Panc1 (cell line): Measurements from ENCODE around the gene ATP9A. TPM values are rescaled to one million over a fixed set of nuclear protein-coding genes. Genes with fewer than 3 reads are reported as not detected.
"Not testable (repeated sequence)": the region's sequence is repeated elsewhere in the genome, so short reads cannot be mapped to it uniquely, and the experiment has no call there.

Experiments used
- ATAC-seq: fragments of 200-7000 bp; cut with Tn5 transposase; 2 replicates; pipeline ENCODE4 v1.9.1; 2020; ENCODE audit warnings: mild to moderate bottlenecking, moderate library complexity
- BruUV-seq: library from RNA; stranded (reverse); fragments of 400-500 nt; replicated peaks from 2 replicates; lab custom pipeline; 2021; lab: Mats Ljungman, UMichigan
- CTCF ChIA-PET: fragments of 300-600 bp; sonication (Branson Sonifier 250); formaldehyde crosslinking; loops from one replicate; lab custom pipeline; 2022; ENCODE audit warnings: antibody characterized with exemption; lab: Charles Lee
- POLR2A ChIA-PET: fragments of 300-600 bp; sonication (Branson Sonifier 250); formaldehyde crosslinking; loops from one replicate; lab custom pipeline; 2022; ENCODE audit warnings: antibody characterized with exemption; lab: Charles Lee
- DNase-seq: peaks from one replicate; pipeline ENCODE4 v3.0.0-alpha.2; 2010; ENCODE audit warnings: low read depth, low spot score
- H3K27ac ChIP-seq: 2 replicates; pipeline ENCODE4 v1.5.1; 2011; ENCODE audit warnings: mild to moderate bottlenecking, low read length, inconsistent platforms
- H3K27me3 ChIP-seq: fragments of 200-500 bp; sonication (Bioruptor generic); 2 replicates; pipeline ENCODE4 v1.6.0; 2014; ENCODE audit warnings: low read length, inconsistent platforms; ENCODE audit not compliant: control insufficient read depth, insufficient read depth
- H3K36me3 ChIP-seq: fragments of 200-500 bp; sonication (Bioruptor generic); 2 replicates; pipeline ENCODE4 v1.5.1; 2014; ENCODE audit warnings: inconsistent platforms, mild to moderate bottlenecking, low read length, moderate library complexity; ENCODE audit not compliant: control insufficient read depth, insufficient read depth
- H3K4me1 ChIP-seq: 2 replicates; pipeline ENCODE4 v1.5.1; 2011; ENCODE audit warnings: inconsistent platforms, mild to moderate bottlenecking, low read length, moderate library complexity; ENCODE audit not compliant: control insufficient read depth, insufficient read depth
- H3K4me3 ChIP-seq, 2 experiments: 2 replicates each; pipeline ENCODE4 v1.5.1; 2011 to 2012; ENCODE audit warnings: low read depth in 2 of 2, low read length in 2 of 2, mild to moderate bottlenecking in 2 of 2, inconsistent platforms in 1 of 2, moderate library complexity in 1 of 2
- H3K9me3 ChIP-seq: fragments of 200-500 bp; sonication (Bioruptor generic); 2 replicates; pipeline ENCODE4 v1.5.1; 2014; ENCODE audit warnings: low read depth, mild to moderate bottlenecking, inconsistent platforms, low read length, moderate library complexity; ENCODE audit not compliant: control insufficient read depth, insufficient read depth
- POLR2AphosphoS5 ChIP-seq: IDR thresholded peaks from 2 replicates; pipeline ENCODE4 v1.6.1; 2012; ENCODE audit warnings: mild to moderate bottlenecking, low read depth, low read length, moderate library complexity
- SIN3A ChIP-seq: IDR thresholded peaks from 2 replicates; pipeline ENCODE4 v1.6.1; 2012; ENCODE audit warnings: low read depth, mild to moderate bottlenecking, low read length, moderate library complexity, borderline replicate concordance; ENCODE audit not compliant: insufficient read depth
- TCF7L2 ChIP-seq: IDR thresholded peaks from 2 replicates; pipeline ENCODE4 v1.6.1; 2011; ENCODE audit warnings: mild to moderate bottlenecking, low read depth, low read length, inconsistent platforms
- in situ Hi-C: cut with HindIII; loops from 2 replicates; pipeline ENCODE4 v1.10.0; 2016; ENCODE audit warnings: low sequenced_read_pairs, low pct_unique_long_range_greater_than_20kb
- intact Hi-C: fragments of 100-400 bp; cut with micrococcal nuclease; formaldehyde crosslinking; loops from one replicate; pipeline ENCODE4 v1.10.0; 2022; ENCODE audit not compliant: unreplicated experiment
- total RNA-seq: library from RNA; stranded (reverse); gene quantifications from one replicate; pipeline ENCODE4 v1.2.1, GENCODE V29; 2021; ENCODE audit not compliant: unreplicated experiment
- TF ChIP-seq, protein P1 (sequence below): fragments of 450-650 bp; IDR thresholded peaks from 2 replicates; pipeline ENCODE4 v1.5.1; 2017; ENCODE audit warnings: mild to moderate bottlenecking
- TF ChIP-seq, protein P2 (sequence below), 2 experiments: IDR thresholded peaks; 2 replicates each; pipeline ENCODE4 v1.6.1; 2011 to 2012; ENCODE audit warnings: low read depth in 2 of 2, control low read depth in 1 of 2, low read length in 1 of 2, mild to moderate bottlenecking in 1 of 2, moderate library complexity in 1 of 2; ENCODE audit not compliant: insufficient read depth in 1 of 2

ATP9A gene
- total RNA-seq, 1 experiment from 2014 or later, result 8.7 TPM

DNA sequence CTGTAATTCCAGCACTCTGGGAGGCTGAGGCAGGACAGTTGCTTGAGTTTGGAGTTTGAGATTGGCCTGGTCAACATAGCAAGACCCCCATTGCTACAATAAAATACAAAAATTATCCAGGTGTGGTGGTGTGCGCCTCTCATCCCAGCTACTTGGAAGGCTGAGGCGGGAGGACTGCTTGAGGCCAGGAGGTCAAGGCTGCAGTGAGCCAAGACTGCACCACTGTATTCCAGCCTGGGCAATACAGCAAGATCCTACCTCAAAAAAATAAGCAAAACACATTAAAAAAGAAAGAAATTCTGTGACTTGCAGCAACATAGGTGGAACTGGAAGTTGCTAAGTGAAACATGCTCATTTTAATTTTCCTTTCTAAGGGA is 119.6 kb downstream of the ATP9A start:
- ChIA-PET POLR2A (no interaction called here), CTCF (no interaction called here)
- Histone ChIP-seq H3K27me3 (no peaks in the 10 kb centered on the region), H3K36me3 (no peaks in the 10 kb centered on the region), H3K27ac (no peak overlapping the region), H3K9me3 (no peaks in the 10 kb centered on the region), H3K4me3 (no peak overlapping the region), H3K4me1 (peaks cover 3% of the 10 kb centered on the region; the same call in 1 of the 2 replicates)
- TF ChIP-seq, protein P1, sequence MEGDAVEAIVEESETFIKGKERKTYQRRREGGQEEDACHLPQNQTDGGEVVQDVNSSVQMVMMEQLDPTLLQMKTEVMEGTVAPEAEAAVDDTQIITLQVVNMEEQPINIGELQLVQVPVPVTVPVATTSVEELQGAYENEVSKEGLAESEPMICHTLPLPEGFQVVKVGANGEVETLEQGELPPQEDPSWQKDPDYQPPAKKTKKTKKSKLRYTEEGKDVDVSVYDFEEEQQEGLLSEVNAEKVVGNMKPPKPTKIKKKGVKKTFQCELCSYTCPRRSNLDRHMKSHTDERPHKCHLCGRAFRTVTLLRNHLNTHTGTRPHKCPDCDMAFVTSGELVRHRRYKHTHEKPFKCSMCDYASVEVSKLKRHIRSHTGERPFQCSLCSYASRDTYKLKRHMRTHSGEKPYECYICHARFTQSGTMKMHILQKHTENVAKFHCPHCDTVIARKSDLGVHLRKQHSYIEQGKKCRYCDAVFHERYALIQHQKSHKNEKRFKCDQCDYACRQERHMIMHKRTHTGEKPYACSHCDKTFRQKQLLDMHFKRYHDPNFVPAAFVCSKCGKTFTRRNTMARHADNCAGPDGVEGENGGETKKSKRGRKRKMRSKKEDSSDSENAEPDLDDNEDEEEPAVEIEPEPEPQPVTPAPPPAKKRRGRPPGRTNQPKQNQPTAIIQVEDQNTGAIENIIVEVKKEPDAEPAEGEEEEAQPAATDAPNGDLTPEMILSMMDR, result no peak
- TF ChIP-seq TCF7L2 (no peak), POLR2AphosphoS5 (no peak), SIN3A (no peak)
- TF ChIP-seq, protein P2, sequence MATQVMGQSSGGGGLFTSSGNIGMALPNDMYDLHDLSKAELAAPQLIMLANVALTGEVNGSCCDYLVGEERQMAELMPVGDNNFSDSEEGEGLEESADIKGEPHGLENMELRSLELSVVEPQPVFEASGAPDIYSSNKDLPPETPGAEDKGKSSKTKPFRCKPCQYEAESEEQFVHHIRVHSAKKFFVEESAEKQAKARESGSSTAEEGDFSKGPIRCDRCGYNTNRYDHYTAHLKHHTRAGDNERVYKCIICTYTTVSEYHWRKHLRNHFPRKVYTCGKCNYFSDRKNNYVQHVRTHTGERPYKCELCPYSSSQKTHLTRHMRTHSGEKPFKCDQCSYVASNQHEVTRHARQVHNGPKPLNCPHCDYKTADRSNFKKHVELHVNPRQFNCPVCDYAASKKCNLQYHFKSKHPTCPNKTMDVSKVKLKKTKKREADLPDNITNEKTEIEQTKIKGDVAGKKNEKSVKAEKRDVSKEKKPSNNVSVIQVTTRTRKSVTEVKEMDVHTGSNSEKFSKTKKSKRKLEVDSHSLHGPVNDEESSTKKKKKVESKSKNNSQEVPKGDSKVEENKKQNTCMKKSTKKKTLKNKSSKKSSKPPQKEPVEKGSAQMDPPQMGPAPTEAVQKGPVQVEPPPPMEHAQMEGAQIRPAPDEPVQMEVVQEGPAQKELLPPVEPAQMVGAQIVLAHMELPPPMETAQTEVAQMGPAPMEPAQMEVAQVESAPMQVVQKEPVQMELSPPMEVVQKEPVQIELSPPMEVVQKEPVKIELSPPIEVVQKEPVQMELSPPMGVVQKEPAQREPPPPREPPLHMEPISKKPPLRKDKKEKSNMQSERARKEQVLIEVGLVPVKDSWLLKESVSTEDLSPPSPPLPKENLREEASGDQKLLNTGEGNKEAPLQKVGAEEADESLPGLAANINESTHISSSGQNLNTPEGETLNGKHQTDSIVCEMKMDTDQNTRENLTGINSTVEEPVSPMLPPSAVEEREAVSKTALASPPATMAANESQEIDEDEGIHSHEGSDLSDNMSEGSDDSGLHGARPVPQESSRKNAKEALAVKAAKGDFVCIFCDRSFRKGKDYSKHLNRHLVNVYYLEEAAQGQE (IDR thresholded peaks at IDR 0.05; ENCODE audit: insufficient read depth in 1 of 2, low read depth in 2 of 2, low read length in 1 of 2), result no peak
- ATAC-seq (no peak), DNase-seq (no peak)
- no TSS peak for BruUV-seq
- intact Hi-C loops (no loop called here), in situ Hi-C loops (no loop called here)

DNA sequence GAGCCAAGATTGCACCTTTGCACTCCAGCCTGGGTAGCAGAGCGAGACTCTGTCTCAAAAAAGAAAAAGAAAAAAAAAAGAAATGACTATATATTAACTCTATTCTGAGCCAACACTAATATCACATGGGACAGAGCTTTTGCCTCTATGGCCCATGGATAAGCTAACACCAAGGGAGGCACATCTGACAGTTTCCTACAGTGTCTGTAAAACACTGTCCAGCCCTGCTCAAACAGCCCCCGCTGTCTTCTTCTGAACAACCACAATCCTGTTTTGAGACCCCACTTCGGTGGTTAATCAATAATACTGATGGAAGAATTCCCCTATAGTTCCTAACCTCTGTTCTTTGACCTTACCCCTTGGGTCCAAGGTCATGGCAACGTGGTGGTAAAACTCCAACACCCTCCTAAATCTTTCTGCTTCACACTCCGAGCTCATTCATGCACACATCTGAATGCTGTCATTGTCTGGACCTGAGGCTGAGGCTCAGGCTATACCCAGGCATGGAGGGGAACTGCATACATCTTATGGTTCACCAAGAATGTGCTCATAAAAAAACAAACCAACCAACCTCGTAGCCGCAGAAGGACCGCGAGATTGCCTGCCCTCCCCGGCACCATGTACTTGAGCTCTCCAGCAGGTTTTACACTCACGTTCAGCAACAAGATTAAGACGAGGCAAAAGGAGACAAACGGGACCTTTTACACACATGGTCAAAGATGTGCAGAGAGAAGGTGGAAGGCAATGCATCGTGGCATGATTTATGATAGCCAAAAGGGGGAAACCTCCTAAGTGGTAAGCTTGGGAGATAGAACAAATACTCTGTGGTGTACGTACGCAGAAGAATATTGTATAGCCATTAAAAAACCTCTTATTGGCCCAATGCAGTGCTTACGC is 120.3 kb downstream of the ATP9A start:
- BruUV-seq, result no TSS peak
- ChIA-PET CTCF (interaction anchor here (0.6 kb wide), 1 partner anchor 855 kb away, joined by 4 read pairs; no protein-coding TSS in a partner anchor), POLR2A (no interaction called here)
- DNase-seq (no peak), ATAC-seq (no peak)
- in situ Hi-C loops, result no loop called here
- intact Hi-C loops, result no loop called here
- H3K9me3 ChIP-seq, result no peaks in the 10 kb centered on the region
- no peak for TF ChIP-seq SIN3A
- TF ChIP-seq, protein P1, result no peak
- no peak for TF ChIP-seq POLR2AphosphoS5
- TF ChIP-seq, protein P2 (IDR thresholded peaks at IDR 0.05; ENCODE audit: insufficient read depth in 1 of 2, low read depth in 2 of 2, low read length in 1 of 2), result no peak
- no peak for TF ChIP-seq TCF7L2
- H3K27ac ChIP-seq, result no peak overlapping the region
- no peaks in the 10 kb centered on the region for H3K27me3 ChIP-seq
- H3K36me3 ChIP-seq, result no peaks in the 10 kb centered on the region
- H3K4me3 ChIP-seq, result no peak overlapping the region
- peaks cover 3% of the 10 kb centered on the region for H3K4me1 ChIP-seq

DNA sequence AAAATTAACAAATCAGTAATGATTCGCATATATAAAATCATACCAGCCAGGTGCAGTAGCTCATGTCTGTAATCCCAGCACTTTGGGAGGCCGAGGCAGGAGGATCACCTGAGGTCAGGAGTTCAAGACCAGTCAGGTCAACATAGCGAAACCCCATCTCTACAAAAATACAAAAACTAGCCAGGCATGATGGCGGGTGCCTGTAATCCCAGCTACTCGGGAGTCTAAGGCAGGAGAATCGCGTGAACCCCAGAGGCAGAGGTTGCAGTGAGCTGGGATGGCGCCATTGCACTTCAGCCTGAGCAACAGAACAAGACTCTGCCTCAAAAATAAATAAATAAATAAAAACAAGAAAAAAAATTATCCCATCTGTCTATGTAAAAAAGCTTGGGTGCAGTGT is 124.4 kb downstream of the ATP9A start:
- intact Hi-C loops, H3K9me3 ChIP-seq, H3K27ac ChIP-seq, H3K4me1 ChIP-seq, H3K36me3 ChIP-seq, BruUV-seq, H3K4me3 ChIP-seq, H3K27me3 ChIP-seq, POLR2A ChIA-PET, in situ Hi-C loops, ATAC-seq, DNase-seq: not testable (repeated sequence)
- CTCF ChIA-PET, result interaction anchor here (0.6 to 0.7 kb wide), 2 partner anchors 214 to 258 kb away, joined by 3 read pairs; no protein-coding TSS in a partner anchor
